WI38 (cell line): ENCODE data around the gene PDS5A.

Source experiments
- H3K4me3 ChIP-seq: 2 replicates; pipeline ENCODE4 v1.5.1; 2011; ENCODE audit warnings: low read depth, mild to moderate bottlenecking, control low read depth, low read length
- TF ChIP-seq, protein P1 (sequence below): IDR thresholded peaks from 2 replicates; pipeline ENCODE4 v1.5.1; 2012; ENCODE audit warnings: low read depth, mild to moderate bottlenecking, control low read depth, low read length

Gene PDS5A

DNA sequence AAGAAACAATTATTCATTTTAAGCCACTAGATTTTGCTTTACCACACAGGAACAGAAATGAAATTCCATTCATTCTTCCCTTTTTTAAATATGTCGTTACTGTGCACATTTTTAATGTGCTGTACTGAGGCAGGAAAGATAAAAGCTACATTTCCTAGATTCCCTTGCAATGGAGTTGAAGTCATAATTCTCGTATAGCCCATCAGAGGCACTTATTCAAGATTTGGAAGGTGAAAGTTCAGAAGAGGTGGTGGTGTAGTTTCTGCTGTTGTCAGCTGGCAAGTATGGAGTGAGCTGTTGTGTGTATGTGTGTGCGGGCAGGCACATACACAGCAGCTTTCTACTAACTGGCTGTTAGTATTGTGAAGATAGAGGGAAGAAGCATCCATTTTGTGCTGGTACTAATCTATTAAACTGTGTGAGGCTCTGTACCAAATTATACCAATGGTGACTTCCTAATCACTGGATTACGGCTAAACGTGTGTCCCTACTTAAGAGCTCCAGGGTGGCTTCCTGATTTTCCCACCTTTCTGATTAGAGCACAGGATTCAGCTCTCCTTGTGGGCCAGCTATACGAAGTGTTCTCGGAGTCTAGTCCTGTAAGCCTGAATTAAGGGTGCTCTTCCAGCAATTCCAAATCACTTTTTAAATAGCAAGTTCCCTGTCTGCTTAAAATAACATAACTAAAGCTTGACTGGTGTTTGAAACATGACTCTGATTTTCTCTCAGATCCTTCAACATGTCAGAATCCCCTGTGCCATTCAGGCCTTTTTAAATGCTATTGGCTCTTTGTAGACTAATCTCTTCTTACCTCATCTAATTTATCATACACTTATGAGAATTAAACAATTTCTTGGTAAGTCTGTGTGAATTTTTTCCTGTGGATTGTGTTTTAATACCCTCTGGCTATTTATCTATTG, 43.8 kb downstream of the PDS5A start:
- 0 out of 2 replicates have a peak overlapping the region, but pooled peaks have one; percentile 4 for H3K4me3 ChIP-seq
- TF ChIP-seq, protein P1, sequence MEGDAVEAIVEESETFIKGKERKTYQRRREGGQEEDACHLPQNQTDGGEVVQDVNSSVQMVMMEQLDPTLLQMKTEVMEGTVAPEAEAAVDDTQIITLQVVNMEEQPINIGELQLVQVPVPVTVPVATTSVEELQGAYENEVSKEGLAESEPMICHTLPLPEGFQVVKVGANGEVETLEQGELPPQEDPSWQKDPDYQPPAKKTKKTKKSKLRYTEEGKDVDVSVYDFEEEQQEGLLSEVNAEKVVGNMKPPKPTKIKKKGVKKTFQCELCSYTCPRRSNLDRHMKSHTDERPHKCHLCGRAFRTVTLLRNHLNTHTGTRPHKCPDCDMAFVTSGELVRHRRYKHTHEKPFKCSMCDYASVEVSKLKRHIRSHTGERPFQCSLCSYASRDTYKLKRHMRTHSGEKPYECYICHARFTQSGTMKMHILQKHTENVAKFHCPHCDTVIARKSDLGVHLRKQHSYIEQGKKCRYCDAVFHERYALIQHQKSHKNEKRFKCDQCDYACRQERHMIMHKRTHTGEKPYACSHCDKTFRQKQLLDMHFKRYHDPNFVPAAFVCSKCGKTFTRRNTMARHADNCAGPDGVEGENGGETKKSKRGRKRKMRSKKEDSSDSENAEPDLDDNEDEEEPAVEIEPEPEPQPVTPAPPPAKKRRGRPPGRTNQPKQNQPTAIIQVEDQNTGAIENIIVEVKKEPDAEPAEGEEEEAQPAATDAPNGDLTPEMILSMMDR = no peak

DNA sequence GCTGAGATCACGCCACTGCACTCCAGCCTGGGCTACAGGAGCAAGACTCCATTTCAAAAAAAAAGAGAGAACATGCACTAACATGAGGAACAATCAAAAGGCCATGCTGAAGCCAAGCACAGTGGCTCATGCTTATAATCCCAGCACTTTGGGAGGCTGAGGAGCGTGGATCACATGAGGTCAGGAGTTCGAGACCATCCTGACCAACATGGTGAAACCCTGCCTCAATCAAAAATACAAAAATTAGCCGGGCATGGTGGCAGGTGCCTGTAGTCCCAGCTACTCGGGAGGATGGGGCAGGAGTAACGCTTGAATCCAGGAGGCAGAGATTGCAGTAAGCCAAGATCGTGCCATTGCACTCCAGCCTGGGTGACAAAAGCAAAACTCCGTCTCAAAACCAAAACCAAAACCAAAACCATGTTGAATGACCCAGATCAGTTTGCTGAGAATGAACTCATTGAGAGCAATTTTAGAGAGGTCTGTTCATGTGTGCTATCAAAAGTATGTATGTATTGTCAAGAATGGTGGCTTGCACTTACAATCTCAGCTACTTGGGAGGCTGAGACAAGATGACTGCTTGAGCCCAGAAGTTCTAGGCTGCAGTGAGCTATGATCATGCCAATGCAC, 44.8 kb downstream of the PDS5A start:
- 0 out of 2 replicates have a peak overlapping the region, but pooled peaks have one; percentile 15 for H3K4me3 ChIP-seq
- TF ChIP-seq, protein P1 = no peak

DNA sequence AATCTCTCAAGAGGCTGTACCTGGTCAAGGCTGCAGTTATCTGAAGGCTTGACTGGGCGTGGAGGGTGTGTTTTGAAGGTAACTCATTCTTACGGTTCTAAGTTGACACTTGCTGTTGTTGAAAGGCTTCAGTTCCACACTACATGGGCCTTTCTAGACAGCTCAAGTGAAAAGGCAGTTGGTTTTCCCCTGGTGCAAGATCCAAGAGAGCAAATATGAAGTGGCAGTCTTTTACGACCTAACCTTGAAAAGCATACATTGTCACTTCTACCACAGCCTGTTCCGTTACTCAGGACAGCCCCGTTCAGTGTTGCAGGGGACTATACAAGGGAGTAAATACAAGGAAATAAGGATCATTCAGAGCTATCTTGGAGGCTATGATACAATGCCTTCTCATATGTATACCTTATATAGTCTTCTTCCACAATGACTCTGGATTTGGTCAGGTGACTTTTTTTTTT, 46.2 kb downstream of the PDS5A start:
- TF ChIP-seq, protein P1 = no peak
- no peak overlapping the region for H3K4me3 ChIP-seq

DNA sequence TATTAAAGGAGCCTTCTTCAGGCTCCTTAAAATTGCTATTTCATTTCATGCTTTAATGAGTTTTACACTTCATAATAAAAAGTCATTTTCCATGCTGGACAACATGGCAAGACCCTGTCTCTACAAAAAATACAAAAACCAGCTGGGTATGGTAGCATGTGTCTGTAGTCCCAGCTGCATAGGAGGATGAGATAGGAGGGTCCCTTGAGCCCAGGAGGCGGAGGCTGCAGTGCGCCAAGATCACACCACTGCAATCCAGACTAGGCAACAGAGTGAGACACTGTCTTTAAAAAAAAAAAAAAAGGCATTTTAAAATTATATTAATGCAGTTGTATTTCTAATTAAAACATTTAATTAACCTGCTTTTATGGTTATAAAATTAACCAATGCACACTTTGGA, 49.2 kb downstream of the PDS5A start:
- TF ChIP-seq, protein P1 = no peak

DNA sequence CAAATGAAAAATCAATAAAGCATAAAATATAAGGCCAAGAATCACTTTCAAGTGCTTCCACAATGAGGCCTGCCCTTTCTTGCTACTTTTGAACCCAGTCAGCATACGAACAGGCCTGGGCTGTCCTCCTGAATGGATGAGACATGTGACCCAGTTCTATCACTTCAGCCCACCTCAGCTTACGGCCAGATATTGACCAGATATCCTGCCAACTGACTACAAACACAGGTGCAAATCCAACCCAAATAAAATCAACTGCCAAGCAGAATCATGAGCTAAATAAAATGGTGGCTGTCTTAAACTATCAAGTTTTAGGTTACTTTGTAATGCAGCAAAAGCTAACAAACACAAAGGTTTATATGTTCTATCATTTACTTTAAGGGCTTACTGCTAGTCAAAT, 53.7 kb downstream of the PDS5A start:
- TF ChIP-seq, protein P1 = no peak
- no peak overlapping the region for H3K4me3 ChIP-seq

More for the DNA sequence above, 49.2 kb downstream of the PDS5A start:
- no peak overlapping the region for H3K4me3 ChIP-seq

DNA sequence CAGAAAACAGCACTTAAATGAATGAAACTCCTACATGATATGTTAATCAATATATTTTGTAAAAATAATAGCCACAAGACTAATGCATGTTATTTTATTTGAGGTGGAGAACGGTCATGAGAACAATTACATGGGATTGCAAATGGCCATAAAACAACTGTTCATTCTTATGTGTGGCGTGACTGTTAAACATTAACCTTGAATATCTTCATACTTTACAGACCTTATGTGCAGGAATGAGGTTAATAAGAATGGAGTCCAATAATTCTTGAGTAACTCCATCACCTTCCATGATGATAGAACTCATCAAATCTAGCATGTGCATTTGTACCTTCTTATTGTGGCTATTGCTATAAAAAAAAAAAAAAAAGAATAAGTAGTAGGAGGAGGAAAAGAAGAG, 55.3 kb downstream of the PDS5A start:
- H3K4me3 ChIP-seq = no peak overlapping the region
- TF ChIP-seq, protein P1 = no peak

DNA sequence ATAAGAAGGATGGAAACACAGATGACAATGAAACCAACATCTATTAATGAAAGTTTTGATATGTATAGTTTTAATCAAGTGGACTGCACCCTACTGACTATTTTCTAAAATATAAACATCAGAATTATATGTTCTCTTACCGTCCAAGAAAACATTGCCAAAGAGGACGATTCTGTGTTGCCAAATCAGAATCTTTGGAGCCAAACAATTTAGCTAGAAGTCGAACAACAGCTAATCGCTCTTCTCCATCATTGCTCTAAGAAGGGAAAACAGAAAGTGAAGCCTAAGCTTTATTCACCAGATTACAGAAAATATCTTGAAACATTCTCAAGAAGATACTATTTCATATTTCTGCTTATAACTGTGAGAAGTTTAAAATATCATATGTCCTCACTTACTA, 64.2 kb downstream of the PDS5A start:
- TF ChIP-seq, protein P1 = no peak
- no peak overlapping the region for H3K4me3 ChIP-seq
